NOMO-1 treated with DMSO at 0.1 percent for 48 hours (cell line): Measurements from ENCODE around the gene KIR2DL1.
"Not testable (repeated sequence)": the region's sequence is repeated elsewhere in the genome, so short reads cannot be mapped to it uniquely, and the experiment has no call there.

Experiments
- DNase-seq: peaks from one replicate; lab custom pipeline; 2025; ENCODE audit not compliant: unreplicated experiment; lab: John Stamatoyannopoulos, UW

The KIR2DL1 gene

DNA sequence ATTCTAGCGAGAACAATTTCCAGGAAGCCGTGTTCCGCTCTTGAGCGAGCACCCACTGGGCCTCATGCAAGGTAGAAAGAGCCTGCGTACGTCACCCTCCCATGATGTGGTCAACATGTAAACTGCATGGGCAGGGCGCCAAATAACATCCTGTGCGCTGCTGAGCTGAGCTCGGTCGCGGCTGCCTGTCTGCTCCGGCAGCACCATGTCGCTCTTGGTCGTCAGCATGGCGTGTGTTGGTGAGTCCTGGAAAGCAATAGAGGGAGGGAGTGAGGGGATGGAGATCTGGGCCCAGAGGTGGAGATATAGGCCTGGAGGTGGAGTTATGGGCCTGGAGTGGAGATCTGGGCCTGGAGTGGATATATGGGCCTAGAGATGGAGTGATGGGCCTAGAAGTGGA lies at the start of gene KIR2DL1:
TSS of gene KIR2DL1 (plus strand) at position 148 of the 400 bp plus-strand sequence. CDS start at position 206, 58 bp downstream.
- DNase-seq: not testable (repeated sequence)

DNA sequence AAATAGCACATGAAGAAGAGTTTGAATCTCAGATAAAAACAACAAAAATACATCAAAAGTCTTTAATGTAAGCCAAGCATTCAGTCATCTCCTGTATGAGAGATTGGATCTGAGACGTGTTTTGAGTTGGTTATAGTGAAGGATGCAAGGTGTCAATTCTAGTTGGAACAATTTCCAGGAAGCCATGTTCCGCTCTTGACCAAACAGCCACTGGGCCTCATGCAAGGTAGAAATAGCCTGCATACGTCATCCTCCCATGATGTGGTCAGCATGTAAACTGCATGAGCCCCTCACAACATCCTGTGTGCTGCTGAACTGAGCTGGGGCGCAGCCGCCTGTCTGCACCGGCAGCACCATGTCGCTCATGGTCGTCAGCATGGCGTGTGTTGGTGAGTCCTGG lies 45.5 kb upstream of the KIR2DL1 start, which contains the start of gene KIR3DL3:
TSS of gene KIR3DL3 (plus strand) at position 301 of the 400 bp plus-strand sequence. CDS start at position 356, 55 bp downstream.
- no peak for DNase-seq

DNA sequence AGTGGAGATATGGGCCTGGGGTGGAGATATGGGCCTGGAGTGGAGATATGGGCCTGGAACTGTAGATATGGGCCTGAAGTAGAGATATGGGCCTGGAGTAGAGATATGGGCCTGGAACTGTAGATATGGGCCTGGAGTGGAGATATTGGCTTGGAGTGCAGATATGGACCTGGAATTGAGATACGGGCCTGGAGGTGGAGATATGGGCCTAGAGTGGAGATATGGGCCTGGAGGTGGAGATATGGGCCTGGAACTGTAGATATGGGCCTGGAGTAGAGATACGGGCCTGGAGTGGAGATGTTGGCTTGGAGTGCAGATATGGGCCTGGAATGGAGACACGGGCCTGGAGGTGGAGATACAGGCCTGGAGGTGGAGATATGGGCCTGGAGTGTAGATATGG lies 44.9 kb upstream of the KIR2DL1 start:
- no peak for DNase-seq

DNA sequence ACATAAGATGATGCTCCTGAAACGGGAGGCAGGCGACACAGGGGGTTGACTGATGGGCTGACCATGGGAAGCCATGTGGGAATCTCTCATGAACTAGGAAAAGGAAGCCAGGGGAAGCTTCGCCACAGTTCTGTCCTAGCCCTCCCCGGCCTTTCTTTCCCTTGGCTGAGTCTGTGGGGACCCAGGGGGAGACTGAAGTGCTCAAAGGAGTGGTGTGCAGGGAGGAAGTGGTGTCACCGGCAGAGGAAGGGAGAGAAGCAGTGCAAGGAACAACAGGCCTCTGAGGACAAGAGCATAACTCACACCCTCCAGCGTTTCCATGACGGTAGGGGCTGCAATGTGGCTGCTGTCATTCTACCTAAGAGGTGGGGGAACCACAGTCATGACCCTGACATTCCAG lies 44.3 kb upstream of the KIR2DL1 start:
- no peak for DNase-seq

DNA sequence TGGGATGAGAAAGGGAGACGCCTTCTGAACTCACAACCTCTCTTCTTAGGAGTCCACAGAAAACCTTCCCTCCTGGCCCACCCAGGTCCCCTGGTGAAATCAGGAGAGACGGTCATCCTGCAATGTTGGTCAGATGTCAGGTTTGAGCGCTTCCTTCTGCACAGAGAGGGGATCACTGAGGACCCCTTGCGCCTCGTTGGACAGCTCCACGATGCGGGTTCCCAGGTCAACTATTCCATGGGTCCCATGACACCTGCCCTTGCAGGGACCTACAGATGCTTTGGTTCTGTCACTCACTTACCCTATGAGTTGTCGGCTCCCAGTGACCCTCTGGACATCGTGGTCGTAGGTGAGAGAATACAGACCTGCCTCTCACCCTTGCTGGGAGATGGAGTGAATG lies 42.0 kb upstream of the KIR2DL1 start:
- no peak for DNase-seq

DNA sequence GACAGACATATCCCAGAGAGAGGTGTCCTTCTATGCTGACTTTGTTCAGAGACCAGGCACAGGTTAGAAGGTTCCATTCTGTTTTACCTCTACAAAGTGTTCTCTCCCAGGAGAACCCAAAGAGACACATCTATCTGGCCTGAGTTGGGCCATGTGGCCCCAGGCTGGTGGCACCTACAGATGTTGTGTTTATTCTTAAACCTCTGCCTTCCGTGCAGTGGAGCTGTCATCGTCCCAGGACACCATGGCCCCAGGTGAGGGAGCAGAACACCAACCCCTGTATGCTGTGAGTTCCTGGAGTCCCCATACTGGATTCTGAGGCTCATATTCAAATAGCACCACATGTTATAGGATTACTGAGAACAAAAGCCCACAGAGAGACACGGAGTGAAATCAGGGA lies 41.4 kb upstream of the KIR2DL1 start:
- DNase-seq: no peak

DNA sequence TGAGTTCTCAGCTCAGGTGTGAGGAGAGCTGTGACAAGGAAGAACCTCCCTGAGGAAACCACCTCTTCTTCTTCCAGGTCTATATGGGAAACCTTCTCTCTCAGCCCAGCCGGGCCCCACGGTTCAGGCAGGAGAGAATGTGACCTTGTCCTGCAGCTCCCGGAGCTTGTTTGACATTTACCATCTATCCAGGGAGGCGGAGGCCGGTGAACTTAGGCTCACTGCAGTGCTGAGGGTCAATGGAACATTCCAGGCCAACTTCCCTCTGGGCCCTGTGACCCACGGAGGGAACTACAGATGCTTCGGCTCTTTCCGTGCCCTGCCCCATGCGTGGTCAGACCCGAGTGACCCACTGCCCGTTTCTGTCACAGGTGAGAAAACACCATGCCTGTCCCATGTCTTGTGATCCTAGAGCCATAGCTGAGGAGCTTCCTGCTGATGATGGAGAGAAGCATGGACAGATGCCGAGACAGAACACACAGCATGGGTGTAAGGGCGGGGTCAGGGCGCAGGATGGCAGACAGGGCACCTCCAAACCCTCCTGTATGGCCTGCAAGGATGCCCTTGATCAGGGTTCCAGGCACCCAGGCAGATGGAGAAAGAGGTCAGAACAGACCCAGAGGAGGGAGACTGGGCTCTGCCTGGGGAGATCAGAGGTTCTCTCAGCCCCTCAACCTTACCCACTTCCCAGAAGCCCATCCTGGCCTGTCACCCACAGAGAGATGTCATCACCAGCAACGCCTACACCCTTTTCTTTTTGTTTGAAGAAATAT lies 40.0 kb upstream of the KIR2DL1 start:
- DNase-seq: no peak

DNA sequence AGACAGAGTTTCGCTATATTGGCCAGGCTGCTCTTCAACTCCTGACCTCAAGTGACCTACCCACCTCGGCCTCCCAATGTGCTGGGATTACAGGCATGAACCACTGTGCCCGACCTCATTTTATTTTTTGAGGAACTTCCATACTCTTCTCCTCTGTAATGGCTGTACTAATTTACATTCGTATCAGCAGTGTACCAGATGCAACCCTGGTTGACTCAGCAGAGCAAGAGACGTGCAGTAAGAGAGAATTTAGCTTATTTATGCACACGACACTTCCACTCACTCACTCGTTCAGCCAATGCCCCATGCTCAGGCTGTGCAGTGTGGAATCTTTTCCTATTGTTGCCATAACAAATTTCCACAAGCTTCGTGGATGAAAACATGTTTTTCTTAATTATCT lies 38.4 kb upstream of the KIR2DL1 start:
- DNase-seq: peak; percentile 17

DNA sequence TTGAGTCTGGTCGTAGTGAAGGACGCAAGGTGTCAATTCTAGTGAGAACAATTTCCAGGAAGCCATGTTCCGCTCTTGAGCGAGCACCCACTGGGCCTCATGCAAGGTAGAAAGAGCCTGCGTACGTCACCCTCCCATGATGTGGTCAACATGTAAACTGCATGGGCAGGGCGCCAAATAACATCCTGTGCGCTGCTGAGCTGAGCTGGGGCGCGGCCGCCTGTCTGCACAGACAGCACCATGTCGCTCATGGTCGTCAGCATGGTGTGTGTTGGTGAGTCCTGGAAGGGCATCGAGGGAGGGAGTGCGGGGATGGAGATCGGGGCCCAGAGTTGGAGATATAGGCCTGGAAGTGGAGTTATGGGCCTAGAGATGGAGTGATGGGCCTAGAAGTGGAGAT lies 31.3 kb upstream of the KIR2DL1 start, which contains the start of gene KIR2DL3:
TSS of gene KIR2DL3 (plus strand) at position 208 of the 400 bp plus-strand sequence. CDS start at position 241, 33 bp downstream.
- DNase-seq: not testable (repeated sequence)

DNA sequence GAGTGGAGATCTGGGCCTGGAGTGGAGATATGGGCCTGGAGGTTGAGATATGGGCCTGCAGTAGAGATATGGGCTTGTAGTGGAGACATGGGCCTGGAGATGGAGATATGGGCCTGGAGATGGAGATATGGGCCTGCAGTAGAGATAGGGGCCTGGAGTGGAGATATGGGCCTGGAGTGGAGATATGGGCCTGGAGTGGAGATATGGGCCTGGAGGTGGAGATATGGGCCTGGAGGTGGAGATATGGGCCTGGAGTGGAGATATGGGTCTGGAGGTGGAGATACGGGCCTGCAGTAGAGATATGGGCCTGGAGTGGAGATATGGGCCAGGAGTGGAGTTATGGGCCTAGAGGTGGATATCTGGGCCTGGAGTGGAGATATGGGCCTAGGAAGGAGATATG lies 30.9 kb upstream of the KIR2DL1 start:
- DNase-seq: no peak

DNA sequence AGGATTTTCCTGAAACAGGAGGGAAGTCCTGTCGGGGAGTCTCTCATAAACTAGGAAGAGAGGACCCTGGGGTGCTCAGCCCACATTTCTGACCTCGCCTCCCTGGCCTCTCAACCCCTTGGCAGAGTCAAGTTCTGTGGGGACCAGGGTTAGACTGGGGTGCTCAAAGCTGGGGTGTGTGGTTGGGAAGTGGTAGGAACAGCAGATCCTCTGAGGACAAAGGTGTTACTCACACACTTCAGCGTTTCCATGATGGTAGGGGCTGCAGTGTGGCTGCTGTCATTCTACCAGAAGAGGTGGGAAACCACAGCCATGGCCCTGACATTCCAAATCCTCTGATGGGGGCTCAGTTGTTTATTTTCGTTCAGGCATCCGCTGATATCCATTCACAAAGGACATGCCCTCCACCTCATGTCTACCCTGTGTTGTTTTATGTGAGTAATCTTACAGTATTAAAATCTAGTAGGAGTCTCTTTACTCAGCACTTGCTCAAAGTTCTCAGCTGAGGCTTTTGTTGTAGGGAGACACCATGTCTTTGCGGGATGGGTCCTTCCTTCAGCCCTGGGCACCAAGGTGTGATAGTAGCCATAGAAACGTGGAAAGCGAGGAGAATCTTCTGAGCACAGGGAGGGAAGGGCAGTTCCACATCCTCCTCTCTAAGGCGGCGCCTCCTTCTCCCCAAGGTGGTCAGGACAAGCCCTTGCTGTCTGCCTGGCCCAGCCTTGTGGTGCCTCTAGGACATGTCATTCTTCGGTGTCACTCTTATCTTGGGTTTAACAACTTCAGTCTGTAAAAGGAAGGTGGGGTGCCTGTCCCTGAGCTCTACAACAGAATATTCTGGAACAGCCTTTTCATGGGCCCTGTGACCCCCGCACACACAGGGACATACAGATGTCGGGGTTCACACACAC lies 29.8 kb upstream of the KIR2DL1 start:
- no peak for DNase-seq

DNA sequence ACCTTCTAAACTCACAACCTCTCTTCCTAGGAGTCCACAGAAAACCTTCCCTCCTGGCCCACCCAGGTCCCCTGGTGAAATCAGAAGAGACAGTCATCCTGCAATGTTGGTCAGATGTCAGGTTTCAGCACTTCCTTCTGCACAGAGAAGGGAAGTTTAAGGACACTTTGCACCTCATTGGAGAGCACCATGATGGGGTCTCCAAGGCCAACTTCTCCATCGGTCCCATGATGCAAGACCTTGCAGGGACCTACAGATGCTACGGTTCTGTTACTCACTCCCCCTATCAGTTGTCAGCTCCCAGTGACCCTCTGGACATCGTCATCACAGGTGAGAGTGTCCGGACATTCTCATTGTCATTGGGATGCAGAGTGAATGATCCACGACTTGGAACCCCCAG lies 27.6 kb upstream of the KIR2DL1 start:
- DNase-seq: not testable (repeated sequence)

DNA sequence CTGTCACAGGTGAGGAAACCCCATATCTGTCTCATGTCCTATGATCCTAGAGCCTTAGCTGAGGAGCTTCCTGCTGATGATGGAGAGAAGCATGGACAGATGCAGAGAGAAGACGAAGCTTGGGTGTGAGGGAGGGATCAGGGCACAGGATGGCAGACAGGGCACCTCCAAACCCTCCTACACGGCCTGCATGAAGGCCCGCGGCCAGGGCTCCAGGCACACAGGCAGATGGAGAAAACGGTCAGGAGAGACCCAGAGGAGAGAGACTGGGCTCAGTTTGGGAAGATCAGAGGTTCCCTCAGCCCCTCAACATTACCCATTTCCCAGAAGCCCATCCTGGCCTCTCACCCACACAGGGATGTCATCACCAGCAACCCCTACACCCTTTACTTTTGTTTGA lies 25.5 kb upstream of the KIR2DL1 start:
- not testable (repeated sequence) for DNase-seq

DNA sequence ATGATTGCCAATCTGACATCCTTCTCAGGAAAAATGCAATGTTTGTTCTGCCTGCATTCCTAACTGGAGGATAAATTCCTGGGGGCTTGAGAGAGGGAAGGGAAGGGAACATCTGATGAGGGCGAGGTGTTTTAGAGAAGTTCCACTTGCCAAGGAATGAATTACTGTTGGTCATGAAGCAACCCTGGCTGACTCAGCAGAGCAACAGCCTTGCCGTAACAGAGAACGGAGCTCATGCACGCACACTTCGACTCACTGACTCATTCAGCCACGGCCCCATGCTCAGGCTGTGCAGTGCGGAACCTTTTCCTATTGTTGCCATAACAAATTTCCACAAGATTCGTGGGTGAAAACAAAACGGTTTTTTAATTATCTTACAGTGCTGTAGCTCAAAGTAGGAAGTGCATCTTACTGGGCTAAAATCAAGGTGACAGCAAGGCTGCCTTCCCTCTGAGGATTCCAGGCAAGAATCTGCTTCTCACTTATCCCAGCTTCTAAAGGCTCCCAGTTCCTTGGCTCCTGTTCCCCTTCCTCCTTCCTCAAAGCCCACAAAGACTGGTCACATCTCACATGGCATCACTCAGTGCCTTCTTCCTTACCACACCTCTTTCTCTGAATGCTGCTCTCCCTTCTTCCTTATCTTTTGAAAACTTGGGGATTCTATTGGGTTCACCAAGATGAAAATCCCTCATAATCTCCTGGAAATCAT lies 21.8 kb upstream of the KIR2DL1 start:
- DNase-seq: peak; percentile 91

DNA sequence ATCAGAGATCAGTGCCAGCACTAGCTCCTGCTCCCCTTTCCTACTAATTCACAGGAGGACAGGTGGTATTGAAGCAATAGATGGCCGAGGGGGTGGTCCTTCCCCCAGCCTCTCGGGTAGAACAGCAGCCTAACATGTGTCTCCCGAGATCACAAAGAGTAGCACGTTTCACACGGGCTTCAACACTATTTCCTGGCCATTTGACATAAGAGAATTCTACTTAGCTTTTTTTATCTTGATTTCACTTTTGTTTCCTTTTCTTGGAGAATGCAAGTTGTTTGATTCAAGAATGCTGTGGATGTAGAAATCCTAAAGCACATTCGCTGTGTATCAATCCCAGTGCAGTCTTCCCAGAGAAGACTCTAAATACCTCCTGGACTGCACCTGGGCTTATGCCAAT lies 19.3 kb upstream of the KIR2DL1 start:
- DNase-seq: peak; percentile 4

DNA sequence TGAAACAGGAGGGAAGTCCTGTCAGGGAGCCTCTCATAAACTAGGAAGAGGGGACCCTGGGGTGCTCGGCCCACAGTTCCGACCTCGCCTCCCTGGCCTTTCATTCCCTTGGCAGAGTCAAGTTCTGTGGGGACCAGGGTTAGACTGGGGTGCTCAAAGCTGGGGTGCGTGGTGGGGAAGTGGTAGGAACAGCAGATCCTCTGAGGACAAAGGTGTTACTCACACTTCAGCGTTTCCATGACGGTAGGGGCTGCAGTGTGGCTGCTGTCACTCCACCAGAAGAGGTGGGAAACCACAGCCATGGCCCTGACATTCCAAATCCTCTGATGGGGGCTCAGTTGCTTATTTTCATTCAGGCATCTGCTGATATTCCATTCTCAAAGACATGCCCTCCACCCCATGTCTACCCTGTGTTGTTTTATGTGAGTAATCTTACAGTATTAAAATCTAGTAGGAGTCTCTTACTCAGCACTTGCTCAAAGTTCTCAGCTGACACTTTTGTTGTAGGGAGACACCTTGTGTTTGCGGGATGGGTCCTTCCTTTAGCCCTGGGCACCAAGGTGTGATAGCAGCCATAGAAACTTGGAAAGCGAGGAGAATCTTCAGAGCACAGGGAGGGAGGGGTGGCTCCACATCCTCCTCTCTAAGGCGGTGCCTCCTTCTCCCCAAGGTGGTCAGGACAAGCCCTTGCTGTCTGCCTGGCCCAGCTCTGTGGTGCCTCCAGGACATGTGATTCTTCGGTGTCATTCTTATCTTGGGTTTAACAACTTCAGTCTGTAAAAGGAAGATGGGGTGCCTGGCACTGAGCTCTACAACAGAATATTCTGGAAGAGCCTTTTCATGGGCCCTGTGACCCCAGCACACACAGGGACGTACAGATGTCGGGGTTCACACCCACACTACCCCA lies 13.1 kb upstream of the KIR2DL1 start:
- DNase-seq: not testable (repeated sequence)

DNA sequence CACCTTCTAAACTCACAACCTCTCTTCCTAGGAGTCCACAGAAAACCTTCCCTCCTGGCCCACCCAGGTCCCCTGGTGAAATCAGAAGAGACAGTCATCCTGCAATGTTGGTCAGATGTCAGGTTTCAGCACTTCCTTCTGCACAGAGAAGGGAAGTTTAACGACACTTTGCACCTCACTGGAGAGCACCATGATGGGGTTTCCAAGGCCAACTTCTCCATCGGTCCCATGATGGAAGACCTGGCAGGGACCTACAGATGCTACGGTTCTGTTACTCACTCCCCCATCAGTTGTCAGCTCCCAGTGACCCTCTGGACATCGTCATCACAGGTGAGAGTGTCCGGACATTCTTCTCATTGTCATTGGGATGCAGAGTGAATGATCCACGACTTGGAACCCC lies 11.0 kb upstream of the KIR2DL1 start:
- DNase-seq: peak; percentile 4

DNA sequence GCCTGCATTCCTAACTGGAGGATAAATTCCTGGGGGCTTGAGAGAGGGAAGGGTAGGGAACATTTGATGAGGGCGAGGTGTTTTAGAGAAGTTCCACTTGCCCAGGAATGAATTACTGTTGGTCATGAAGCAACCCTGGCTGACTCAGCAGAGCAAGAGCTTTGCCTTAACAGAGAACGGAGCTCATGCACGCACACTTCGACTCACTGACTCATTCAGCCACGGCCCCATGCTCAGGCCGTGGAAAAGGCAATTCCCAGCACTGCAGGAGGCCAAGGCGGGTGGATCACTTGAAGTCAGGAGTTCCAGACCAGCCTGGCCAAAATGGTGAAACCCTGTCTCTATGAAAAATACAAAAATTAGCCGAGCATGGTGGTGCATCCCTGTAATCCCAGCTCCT lies 5.4 kb upstream of the KIR2DL1 start:
- DNase-seq: peak; percentile 91

DNA sequence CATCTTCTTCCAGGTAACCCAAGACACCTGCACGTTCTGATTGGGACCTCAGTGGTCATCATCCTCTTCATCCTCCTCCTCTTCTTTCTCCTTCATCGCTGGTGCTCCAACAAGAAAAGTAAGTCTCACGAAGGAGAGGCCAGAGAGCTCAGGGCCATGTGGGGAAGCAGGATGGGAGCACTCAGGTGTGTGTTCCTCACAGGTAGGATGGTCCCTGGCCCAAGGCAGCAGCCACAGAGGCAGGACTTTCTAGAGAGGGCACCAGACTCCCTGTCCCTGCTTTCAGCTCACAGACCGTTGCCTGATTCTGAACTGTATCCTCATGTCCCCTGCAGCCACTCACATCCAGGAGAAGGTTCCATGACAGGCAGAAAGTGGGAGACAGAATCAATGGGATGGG lies 3.1 kb upstream of the KIR2DL1 start:
- not testable (repeated sequence) for DNase-seq

DNA sequence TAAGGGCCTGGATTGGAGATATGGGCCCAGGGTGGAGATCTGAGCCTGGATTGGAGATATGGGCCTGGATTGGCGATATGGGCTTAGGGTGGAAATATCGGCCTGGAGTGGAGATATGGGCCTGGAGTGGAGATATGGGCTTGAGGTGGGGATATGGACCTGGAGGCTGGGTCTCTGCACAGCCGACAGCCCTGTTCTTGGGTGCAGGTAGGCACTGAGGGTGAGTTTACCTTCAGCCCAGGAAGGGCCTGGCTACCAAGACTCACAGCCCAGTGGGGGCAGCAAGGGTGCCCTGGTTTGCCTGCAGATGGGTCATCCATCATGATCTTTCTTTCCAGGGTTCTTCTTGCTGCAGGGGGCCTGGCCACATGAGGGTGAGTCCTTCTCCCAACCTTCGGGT lies 918 bp downstream of the KIR2DL1 start:
- DNase-seq: not testable (repeated sequence)
